ENCODE results near the gene BRD7. TPM values are rescaled to one million over a fixed set of nuclear protein-coding genes. Genes with fewer than 3 reads are reported as not detected.
A peak's percentile ranks its signal among the peaks of the same experiment; 100 is the strongest.

BRD7 gene
- total RNA-seq, 1 donor from 2014 or later: 61.6 TPM

GRCh38 chr16:50274326-50275097, 94.3 kb downstream of the BRD7 start:
- DNase-seq (ENCODE audit: low spot score): no peak

GRCh38 chr16:50273888-50274325, 94.9 kb downstream of the BRD7 start:
- no peak for DNase-seq (ENCODE audit: low spot score)

GRCh38 chr16:50273382-50273690, 95.5 kb downstream of the BRD7 start:
- DNase-seq (ENCODE audit: low spot score): no peak

GRCh38 chr16:50272687-50273381, 96.0 kb downstream of the BRD7 start:
- no peak for DNase-seq (ENCODE audit: low spot score)

- DNase-seq (ENCODE audit: low spot score): no peak
Measured at GRCh38 chr16:50272111-50272571, 96.6 kb downstream of the BRD7 start.

GRCh38 chr16:50271148-50272041, 97.4 kb downstream of the BRD7 start:
- no peak for DNase-seq (ENCODE audit: low spot score)

- DNase-seq (ENCODE audit: low spot score): no peak
Measured at GRCh38 chr16:50270510-50271147, 98.2 kb downstream of the BRD7 start.

GRCh38 chr16:50269769-50270509, 98.8 kb downstream of the BRD7 start:
- DNase-seq (ENCODE audit: low spot score): no peak

- no peak for DNase-seq (ENCODE audit: low spot score)
Measured at GRCh38 chr16:50269061-50269705, 99.6 kb downstream of the BRD7 start.

- no peak for DNase-seq (ENCODE audit: low spot score)
Measured at GRCh38 chr16:50268352-50268751, 100.4 kb downstream of the BRD7 start.

- DNase-seq (ENCODE audit: low spot score): no peak
Measured at GRCh38 chr16:50267651-50268050, 101.1 kb downstream of the BRD7 start.

- no peak for DNase-seq (ENCODE audit: low spot score)
Measured at GRCh38 chr16:50267151-50267631, 101.6 kb downstream of the BRD7 start.

GRCh38 chr16:50266337-50267091, 102.3 kb downstream of the BRD7 start, which contains the start of gene ADCY7:
ADCY7 (plus strand) TSS chr16:50266551; CDS start chr16:50288180, 21,629 bp downstream.
- peak; percentile 88 for DNase-seq (ENCODE audit: low spot score)

Other genes with a start within 250 kb of the BRD7 start
- 20.7 TPM for gene TENT4B, start 215.7 kb downstream of the BRD7 start, total RNA-seq (ENCODE audit: insufficient read depth, low replicate concordance)
- gene ADCY7, start 102.4 kb downstream of the BRD7 start, total RNA-seq (ENCODE audit: insufficient read depth, low replicate concordance): 29.4 TPM
- 7.9 TPM for gene NKD1, start 179.4 kb upstream of the BRD7 start, total RNA-seq (ENCODE audit: insufficient read depth, low replicate concordance)